HG03045 (cell line): Measurements from ENCODE around the gene MRPL51.
A peak's percentile ranks its signal among the peaks of the same experiment; 100 is the strongest.
"Not testable (repeated sequence)": the region's sequence is repeated elsewhere in the genome, so short reads cannot be mapped to it uniquely, and the experiment has no call there.

Source experiments
- ATAC-seq: cut with Tn5 transposase; IDR thresholded peaks from one replicate; pipeline ENCODE4 v1.9.1; 2021; ENCODE audit warnings: mild to moderate bottlenecking, moderate library complexity; ENCODE audit not compliant: unreplicated experiment

The MRPL51 gene

DNA sequence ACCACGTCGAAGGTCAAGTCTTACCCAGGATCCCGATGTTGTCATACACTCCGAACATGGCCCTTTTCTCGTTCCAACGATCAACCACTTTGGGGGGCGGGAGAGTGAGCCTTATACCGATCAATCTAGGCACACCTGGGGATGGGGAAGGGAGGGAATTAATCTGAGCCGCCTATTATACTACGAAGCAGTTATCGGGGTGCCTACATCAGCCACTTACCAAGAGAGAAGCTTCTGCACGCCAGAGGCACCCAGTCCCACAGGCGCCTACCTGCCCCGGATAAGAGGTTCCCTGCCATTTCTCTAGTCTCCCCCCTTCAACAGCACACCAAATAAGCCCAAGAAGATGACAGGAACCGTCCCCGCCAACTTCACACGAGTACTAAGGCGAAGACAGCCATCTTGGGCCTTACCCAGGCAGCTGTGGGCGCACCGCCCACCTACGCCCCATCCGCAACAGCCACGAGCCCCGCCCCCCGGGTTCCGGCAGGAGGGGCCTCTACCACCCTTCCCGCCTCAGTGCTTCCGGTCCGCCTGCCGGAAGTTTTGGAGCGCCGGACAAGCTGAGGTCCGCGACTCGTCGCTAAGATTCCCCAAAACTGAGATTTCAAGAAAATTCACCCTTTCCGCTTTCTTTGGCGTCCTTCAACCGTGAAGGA lies at the start of gene MRPL51:
MRPL51 (minus strand) TSS at position 425 of the 659 bp plus-strand sequence; CDS start at position 299, 126 bp downstream.
- peak; percentile 68 for ATAC-seq

DNA sequence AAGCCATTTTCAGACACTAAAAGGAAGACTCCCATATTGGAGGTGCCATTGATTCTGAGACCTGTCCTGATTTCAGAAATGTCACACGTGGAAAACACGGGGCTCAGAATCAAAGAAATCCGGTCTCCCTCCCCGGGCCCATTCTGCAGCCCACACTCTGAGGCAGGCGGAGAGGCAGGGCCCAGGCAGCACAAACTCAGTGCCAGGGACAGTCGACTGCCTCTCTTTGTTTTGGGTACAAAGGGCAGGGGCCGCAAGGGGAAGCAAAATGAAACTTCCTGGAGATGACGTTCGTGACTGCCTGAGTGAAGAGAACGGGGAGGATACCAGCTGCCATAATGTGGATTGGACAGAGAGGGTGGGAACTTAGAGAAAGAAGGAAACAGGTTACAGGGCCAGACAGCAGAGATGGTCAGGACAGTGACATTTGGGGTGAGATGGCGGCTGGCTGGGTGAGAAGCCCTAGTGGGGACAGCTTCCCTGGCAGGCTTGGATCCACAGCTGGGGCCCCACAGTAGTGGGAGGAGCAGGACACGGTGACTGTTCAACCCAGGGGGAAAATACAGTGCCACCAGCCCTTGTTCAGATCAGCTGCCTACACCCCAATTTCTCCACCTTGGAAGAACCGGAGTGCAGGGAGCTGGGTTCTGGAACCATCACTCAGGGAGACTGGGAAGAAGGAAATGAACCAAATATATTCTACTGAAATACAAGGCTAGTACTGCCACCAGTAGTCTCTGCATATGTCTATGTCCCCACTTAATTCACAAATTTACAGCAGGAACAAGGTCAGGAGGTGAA lies 49.3 kb upstream of the MRPL51 start:
- ATAC-seq = no peak

DNA sequence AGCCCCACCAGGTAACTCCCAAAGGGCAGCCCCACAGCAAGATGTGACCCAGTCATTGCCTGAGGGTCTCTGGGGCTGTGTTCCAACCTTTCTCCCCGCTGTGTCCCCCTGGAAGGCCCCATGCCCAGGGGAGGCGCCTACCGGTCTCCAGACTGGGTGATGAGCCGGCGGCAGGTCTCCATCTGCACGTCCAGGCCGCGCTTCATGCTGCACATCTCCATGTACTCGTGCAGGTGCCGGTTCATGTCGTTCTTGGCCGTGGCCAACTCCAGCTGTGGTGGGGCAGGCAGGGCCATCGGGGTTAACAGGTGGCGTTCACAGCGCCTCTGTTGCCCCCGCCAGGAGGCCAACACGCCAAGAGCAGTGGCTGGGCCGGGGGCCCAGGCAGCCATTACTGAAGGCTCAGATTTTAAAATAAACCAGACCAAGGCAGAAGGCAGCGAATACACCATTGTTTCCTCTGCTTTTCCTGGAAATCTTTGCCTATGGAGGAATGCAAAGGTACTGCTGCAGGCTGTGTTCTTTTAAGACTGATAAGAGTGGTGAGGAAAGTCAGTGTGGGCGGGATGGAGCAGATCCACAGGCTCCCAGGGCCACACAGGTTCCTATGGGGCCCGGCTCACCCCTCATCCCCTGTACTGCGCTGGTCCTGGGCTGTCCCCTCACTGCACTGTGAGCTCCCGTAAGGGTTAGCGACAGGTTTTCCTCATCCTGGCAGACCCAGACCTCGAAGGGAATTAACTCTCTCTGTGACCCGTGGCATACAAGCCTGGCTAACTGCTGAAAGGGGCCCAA lies 48.5 kb upstream of the MRPL51 start:
- no peak for ATAC-seq

DNA sequence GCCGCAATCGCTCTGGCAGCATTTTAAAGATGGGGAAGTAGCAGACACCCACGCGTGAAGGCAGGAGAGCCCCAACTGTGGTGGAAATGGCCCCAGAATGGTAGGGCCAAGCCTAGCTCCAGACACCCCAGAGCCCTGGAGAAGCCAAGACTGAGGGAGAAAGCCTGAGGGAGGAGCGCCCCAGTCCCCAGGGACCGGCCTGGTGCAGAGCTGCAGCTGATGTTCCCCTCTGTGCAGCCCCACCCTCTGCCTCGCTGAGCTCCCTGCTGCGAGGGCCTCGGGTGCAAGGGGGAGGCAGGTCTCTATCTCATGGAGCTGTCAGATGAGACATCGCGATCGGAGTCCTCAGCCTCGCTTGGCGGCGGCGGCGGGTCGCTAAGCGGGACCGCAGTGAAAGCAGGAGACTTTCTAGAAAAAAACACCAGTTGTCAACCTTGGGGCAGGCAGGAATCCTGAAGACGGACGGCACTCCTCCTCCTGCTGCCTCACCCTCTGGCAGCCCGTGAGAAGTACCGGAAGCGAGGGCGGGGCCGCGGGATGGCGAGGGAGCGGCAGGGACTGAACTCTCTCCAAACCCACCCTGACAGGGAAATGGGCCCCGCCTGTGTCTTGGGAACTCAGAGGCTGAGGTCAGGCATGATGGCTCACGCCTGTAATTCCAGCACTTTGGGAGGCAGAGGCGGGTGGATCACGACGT lies 47.3 kb upstream of the MRPL51 start:
- no peak for ATAC-seq

DNA sequence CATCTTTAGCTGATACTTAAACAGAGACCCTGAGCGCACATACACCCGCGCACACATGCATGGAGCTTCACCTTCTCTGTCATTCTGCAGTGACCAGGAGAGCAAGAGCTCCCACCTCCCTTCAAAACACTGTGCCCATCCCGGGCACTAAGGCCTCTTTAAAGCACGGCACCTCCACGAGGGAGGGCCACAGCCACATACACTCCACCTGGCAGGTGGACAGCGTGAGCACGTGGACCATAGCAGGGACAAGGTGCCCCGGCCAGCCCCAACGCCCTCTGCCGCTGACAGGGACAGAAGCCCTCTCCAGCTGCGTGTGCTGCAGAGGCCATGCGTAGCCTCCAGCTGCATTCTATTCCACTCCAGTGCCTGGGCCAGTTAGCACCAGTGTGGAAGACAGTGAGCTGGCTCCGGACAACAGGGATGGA lies 46.7 kb upstream of the MRPL51 start:
- ATAC-seq = no peak

DNA sequence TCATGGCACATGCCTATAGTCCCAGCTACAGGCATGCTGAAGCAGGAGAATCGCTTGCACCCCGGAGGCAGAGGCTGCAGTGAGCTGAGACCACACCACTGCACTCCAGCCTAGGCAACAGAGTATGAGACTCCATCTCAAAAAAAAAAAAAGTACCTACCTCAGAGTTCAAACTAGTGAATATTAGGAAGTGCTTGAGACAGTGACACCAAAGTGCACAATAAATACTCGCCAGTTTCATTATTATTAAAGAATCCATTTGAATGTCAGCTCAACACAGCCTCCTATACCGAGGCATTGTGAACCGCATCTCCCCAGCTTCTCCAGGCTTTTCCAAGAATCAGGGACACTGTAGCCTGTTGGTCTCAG lies 46.2 kb upstream of the MRPL51 start:
- ATAC-seq = no peak

DNA sequence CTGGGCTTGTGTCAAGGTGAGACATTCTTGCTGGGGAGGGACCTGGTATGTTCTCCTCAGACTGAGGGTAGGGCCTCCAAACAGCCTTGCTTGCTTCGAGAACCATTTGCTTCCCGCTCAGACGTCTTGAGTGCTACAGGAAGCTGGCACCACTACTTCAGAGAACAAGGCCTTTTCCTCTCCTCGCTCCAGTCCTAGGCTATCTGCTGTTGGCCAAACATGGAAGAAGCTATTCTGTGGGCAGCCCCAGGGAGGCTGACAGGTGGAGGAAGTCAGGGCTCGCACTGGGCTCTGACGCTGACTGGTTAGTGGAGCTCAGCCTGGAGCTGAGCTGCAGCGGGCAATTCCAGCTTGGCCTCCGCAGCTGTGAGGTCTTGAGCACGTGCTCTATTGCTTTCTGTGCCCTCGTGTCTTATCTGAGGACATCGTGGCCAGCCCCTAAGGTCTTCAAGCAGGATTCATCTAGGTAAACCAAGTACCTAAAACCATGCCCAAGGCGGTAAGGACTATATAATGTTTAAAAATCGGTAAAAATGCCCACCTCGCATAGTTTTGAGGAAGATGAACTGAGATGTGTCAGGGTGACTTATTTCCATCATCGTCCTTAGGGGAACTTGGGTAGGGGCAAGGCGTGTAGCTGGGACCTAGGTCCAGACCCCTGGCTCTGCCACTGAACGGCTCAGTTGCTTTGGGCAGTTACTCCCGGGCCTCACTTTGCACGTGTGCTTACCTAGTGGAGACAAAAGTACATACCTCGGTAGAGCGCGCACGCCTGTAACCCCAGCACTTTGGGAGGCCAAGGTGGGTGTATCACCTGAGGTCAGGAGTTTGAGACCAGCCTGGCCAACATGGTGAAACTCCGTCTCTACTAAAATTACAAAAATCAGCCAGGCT lies 45.6 kb upstream of the MRPL51 start:
- no peak for ATAC-seq

DNA sequence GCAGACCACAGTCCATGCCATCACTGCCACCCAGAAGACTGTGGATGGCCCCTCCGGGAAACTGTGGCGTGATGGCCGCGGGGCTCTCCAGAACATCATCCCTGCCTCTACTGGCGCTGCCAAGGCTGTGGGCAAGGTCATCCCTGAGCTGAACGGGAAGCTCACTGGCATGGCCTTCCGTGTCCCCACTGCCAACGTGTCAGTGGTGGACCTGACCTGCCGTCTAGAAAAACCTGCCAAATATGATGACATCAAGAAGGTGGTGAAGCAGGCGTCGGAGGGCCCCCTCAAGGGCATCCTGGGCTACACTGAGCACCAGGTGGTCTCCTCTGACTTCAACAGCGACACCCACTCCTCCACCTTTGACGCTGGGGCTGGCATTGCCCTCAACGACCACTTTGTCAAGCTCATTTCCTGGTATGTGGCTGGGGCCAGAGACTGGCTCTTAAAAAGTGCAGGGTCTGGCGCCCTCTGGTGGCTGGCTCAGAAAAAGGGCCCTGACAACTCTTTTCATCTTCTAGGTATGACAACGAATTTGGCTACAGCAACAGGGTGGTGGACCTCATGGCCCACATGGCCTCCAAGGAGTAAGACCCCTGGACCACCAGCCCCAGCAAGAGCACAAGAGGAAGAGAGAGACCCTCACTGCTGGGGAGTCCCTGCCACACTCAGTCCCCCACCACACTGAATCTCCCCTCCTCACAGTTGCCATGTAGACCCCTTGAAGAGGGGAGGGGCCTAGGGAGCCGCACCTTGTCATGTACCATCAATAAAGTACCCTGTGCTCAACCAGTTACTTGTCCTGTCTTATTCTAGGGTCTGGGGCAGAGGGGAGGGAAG lies 44.7 kb upstream of the MRPL51 start:
- not testable (repeated sequence) for ATAC-seq

DNA sequence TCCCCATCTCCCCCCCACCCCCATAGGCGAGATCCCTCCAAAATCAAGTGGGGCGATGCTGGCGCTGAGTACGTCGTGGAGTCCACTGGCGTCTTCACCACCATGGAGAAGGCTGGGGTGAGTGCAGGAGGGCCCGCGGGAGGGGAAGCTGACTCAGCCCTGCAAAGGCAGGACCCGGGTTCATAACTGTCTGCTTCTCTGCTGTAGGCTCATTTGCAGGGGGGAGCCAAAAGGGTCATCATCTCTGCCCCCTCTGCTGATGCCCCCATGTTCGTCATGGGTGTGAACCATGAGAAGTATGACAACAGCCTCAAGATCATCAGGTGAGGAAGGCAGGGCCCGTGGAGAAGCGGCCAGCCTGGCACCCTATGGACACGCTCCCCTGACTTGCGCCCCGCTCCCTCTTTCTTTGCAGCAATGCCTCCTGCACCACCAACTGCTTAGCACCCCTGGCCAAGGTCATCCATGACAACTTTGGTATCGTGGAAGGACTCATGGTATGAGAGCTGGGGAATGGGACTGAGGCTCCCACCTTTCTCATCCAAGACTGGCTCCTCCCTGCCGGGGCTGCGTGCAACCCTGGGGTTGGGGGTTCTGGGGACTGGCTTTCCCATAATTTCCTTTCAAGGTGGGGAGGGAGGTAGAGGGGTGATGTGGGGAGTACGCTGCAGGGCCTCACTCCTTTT lies 44.0 kb upstream of the MRPL51 start:
- no peak for ATAC-seq

DNA sequence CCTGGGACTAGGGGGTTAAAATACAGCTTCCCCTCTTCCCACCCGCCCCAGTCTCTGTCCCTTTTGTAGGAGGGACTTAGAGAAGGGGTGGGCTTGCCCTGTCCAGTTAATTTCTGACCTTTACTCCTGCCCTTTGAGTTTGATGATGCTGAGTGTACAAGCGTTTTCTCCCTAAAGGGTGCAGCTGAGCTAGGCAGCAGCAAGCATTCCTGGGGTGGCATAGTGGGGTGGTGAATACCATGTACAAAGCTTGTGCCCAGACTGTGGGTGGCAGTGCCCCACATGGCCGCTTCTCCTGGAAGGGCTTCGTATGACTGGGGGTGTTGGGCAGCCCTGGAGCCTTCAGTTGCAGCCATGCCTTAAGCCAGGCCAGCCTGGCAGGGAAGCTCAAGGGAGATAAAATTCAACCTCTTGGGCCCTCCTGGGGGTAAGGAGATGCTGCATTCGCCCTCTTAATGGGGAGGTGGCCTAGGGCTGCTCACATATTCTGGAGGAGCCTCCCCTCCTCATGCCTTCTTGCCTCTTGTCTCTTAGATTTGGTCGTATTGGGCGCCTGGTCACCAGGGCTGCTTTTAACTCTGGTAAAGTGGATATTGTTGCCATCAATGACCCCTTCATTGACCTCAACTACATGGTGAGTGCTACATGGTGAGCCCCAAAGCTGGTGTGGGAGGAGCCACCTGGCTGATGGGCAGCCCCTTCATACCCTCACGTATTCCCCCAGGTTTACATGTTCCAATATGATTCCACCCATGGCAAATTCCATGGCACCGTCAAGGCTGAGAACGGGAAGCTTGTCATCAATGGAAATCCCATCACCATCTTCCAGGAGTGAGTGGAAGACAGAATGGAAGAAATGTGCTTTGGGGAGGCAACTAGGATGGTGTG lies 43.1 kb upstream of the MRPL51 start:
- ATAC-seq = no peak

DNA sequence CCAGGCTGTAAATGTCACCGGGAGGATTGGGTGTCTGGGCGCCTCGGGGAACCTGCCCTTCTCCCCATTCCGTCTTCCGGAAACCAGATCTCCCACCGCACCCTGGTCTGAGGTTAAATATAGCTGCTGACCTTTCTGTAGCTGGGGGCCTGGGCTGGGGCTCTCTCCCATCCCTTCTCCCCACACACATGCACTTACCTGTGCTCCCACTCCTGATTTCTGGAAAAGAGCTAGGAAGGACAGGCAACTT lies 42.6 kb upstream of the MRPL51 start:
- no peak for ATAC-seq

DNA sequence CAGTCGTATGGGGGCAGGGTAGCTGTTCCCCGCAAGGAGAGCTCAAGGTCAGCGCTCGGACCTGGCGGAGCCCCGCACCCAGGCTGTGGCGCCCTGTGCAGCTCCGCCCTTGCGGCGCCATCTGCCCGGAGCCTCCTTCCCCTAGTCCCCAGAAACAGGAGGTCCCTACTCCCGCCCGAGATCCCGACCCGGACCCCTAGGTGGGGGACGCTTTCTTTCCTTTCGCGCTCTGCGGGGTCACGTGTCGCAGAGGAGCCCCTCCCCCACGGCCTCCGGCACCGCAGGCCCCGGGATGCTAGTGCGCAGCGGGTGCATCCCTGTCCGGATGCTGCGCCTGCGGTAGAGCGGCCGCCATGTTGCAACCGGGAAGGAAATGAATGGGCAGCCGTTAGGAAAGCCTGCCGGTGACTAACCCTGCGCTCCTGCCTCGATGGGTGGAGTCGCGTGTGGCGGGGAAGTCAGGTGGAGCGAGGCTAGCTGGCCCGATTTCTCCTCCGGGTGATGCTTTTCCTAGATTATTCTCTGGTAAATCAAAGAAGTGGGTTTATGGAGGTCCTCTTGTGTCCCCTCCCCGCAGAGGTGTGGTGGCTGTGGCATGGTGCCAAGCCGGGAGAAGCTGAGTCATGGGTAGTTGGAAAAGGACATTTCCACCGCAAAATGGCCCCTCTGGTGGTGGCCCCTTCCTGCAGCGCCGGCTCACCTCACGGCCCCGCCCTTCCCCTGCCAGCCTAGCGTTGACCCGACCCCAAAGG lies 42.1 kb upstream of the MRPL51 start:
- peak; percentile 9 for ATAC-seq

DNA sequence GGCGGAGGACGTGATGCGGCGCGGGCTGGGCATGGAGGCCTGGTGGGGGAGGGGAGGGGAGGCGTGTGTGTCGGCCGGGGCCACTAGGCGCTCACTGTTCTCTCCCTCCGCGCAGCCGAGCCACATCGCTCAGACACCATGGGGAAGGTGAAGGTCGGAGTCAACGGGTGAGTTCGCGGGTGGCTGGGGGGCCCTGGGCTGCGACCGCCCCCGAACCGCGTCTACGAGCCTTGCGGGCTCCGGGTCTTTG lies 41.6 kb upstream of the MRPL51 start:
- no peak for ATAC-seq

DNA sequence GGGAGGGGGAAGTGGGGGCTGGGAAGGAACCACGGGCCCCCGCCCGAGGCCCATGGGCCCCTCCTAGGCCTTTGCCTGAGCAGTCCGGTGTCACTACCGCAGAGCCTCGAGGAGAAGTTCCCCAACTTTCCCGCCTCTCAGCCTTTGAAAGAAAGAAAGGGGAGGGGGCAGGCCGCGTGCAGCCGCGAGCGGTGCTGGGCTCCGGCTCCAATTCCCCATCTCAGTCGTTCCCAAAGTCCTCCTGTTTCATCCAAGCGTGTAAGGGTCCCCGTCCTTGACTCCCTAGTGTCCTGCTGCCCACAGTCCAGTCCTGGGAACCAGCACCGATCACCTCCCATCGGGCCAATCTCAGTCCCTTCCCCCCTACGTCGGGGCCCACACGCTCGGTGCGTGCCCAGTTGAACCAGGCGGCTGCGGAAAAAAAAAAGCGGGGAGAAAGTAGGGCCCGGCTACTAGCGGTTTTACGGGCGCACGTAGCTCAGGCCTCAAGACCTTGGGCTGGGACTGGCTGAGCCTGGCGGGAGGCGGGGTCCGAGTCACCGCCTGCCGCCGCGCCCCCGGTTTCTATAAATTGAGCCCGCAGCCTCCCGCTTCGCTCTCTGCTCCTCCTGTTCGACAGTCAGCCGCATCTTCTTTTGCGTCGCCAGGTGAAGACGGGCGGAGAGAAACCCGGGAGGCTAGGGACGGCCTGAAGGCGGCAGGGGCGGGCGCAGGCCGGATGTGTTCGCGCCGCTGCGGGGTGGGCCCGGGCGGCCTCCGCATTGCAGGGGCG lies 41.0 kb upstream of the MRPL51 start, which contains the start of gene GAPDH:
GAPDH (plus strand) TSS at position 595 of the 772 bp plus-strand sequence. CDS start 316 bp downstream, outside the sequence.
- peak; percentile 52 for ATAC-seq

DNA sequence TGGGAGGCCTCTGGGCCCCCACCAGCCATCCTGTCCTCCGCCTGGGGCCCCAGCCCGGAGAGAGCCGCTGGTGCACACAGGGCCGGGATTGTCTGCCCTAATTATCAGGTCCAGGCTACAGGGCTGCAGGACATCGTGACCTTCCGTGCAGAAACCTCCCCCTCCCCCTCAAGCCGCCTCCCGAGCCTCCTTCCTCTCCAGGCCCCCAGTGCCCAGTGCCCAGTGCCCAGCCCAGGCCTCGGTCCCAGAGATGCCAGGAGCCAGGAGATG lies 40.5 kb upstream of the MRPL51 start:
- ATAC-seq = no peak

DNA sequence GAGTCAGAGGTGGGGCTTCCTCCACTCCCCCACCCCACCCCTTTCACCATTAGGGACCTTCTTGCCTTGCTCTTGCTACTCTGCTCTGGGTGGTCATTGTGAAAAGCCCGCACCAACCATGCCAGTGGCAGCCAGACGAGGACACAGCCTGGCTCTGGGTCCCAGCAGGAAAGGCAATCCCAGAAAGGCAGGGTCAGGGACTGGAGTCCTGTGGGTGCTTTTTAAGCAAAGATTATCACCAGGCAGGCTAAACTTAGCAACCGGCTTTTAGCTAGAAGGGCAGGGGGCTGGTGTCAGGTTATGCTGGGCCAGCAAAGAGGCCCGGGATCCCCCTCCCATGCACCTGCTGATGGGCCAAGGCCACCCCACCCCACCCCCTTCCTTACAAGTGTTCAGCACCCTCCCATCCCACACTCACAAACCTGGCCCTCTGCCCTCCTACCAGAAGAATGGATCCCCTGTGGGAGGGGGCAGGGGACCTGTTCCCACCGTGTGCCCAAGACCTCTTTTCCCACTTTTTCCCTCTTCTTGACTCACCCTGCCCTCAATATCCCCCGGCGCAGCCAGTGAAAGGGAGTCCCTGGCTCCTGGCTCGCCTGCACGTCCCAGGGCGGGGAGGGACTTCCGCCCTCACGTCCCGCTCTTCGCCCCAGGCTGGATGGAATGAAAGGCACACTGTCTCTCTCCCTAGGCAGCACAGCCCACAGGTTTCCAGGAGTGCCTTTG lies 40.0 kb upstream of the MRPL51 start:
- peak; percentile 11 for ATAC-seq
